Sciatic nerve (tissue), 2 donors: ENCODE data around the gene ST8SIA4. TPM values are rescaled to one million over a fixed set of nuclear protein-coding genes. Genes with fewer than 3 reads are reported as not detected.

Experiments used
- ATAC-seq: fragments of 200-7000 bp; cut with Tn5 transposase; one replicate; pipeline ENCODE4 v1.9.1; 2020; ENCODE audit warnings: mild to moderate bottlenecking, moderate library complexity
- DNase-seq: peaks from one replicate; pipeline ENCODE4 v3.0.0-alpha.2; 2020; ENCODE audit warnings: low spot score
- intact Hi-C: fragments of 100-400 bp; cut with DNase I; formaldehyde crosslinking; loops from one replicate; pipeline ENCODE4 v1.14.2; 2022
- microRNA-seq: library from miRNA; unstranded; fragments of <30 nt; microRNA quantifications from one replicate; pipeline ENCODE4 v1.2.0, GENCODE V29; 2020
- total RNA-seq: library from RNA; stranded (reverse); fragmentation: NEBNext Ultra II Directional; extraction: Animal tissue kit (Norgen Biotek cat#: 25700); gene quantifications from one replicate; pipeline ENCODE4 v1.2.1, GENCODE V29; 2021
- donor health status: DM: no; HTN: no; CAD: no.
- donor health status: DM: no; HTN: no; CAD: no.

The ST8SIA4 gene
- total RNA-seq, 1 donor from 2014 or later = 17.3 TPM

DNA sequence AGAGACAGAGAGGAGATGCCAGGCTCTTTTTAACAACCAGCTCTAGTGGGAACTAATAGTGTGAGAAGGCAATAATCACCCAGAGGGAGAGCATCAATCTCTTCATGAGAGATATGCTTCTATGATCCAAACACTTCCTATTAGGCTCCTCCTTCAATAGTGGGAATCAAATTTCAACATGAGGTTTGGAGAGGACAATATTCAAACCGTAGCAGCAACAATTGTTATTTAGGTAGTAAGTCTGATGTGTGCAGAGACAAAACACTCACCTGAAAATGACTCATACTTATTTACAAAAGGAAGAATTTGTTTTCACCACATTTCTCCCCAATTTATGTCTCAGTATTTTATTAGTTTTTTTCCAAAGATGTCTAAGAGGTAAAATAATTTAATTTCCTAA is 144.3 kb downstream of the ST8SIA4 start:
- intact Hi-C loops = no loop called here
- DNase-seq (no peak), ATAC-seq (no peak)

GRCh38 chr5:100758306-100758705 is 144.8 kb downstream of the ST8SIA4 start:
- DNase-seq (no peak), ATAC-seq (no peak)
- intact Hi-C loops = no loop called here

- ATAC-seq = no peak
- no peak for DNase-seq
- intact Hi-C loops = no loop called here
Measured at GRCh38 chr5:100757618-100758017, 145.5 kb downstream of the ST8SIA4 start.

Small RNAs within 50 kb of the gene (microRNA-seq; reads per million reads assigned to microRNA genes)
- gene MIR548P = not detected
